A673 (cell line): Measurements from ENCODE around the gene GOLGA3. TPM values are rescaled to one million over a fixed set of nuclear protein-coding genes. Genes with fewer than 3 reads are reported as not detected.

ENCODE experiments used
- BruUV-seq: library from RNA; stranded (reverse); fragments of 400-500 nt; replicated peaks from 2 replicates; lab custom pipeline; 2021; lab: Mats Ljungman, UMichigan
- CTCF ChIA-PET: fragments of 300-600 bp; sonication (Branson Sonifier 250); formaldehyde crosslinking; loops from one replicate; lab custom pipeline; 2022; ENCODE audit warnings: antibody characterized with exemption; lab: Charles Lee
- POLR2A ChIA-PET: fragments of 300-600 bp; sonication (Branson Sonifier 250); formaldehyde crosslinking; loops from one replicate; lab custom pipeline; 2022; ENCODE audit warnings: antibody characterized with exemption; ENCODE audit not compliant: low non-redundant PET; lab: Charles Lee
- DNase-seq: peaks from one replicate; pipeline ENCODE4 v3.0.0-alpha.2; 2015; ENCODE audit warnings: low spot score
- H3K27ac ChIP-seq: fragments of 200-600 bp; sonication (generic); 2 replicates; pipeline ENCODE4 v1.5.1; 2016; ENCODE audit warnings: mixed run types, low read depth, mild to moderate bottlenecking, mixed read lengths, antibody characterized with exemption, low read length; ENCODE audit not compliant: poor library complexity, severe bottlenecking
- H3K27me3 ChIP-seq: fragments of 200-600 bp; sonication (generic); replicated peaks from 2 replicates; pipeline ENCODE4 v1.6.1; 2017; ENCODE audit warnings: mixed run types, low read depth, mild to moderate bottlenecking, mixed read lengths, antibody characterized with exemption, low read length; ENCODE audit not compliant: insufficient read depth, poor library complexity
- H3K36me3 ChIP-seq: fragments of 200-600 bp; sonication (generic); 2 replicates; pipeline ENCODE4 v1.6.1; 2016; ENCODE audit warnings: mixed run types, mild to moderate bottlenecking, mixed read lengths, antibody characterized with exemption, low read length; ENCODE audit not compliant: insufficient read depth, poor library complexity, severe bottlenecking
- H3K4me1 ChIP-seq: fragments of 200-600 bp; sonication (generic); 2 replicates; pipeline ENCODE4 v1.6.1; 2017; ENCODE audit warnings: mixed run types, mild to moderate bottlenecking, mixed read lengths, antibody characterized with exemption, low read length; ENCODE audit not compliant: insufficient read depth, poor library complexity, severe bottlenecking
- H3K4me3 ChIP-seq: fragments of 200-600 bp; sonication (generic); 2 replicates; pipeline ENCODE4 v1.5.1; 2016; ENCODE audit warnings: low read depth, mixed run types, mild to moderate bottlenecking, mixed read lengths, low read length; ENCODE audit not compliant: poor library complexity, severe bottlenecking
- H3K9me3 ChIP-seq: fragments of 200-600 bp; sonication (generic); 2 replicates; pipeline ENCODE4 v1.6.1; 2016; ENCODE audit warnings: mixed run types, low read depth, mild to moderate bottlenecking, mixed read lengths, antibody characterized with exemption, low read length; ENCODE audit not compliant: poor library complexity, severe bottlenecking
- EZH2 ChIP-seq: fragments of 200-600 bp; sonication (generic); IDR thresholded peaks from 2 replicates; pipeline ENCODE4 v1.6.1; 2017; ENCODE audit warnings: borderline replicate concordance, low read depth, mild to moderate bottlenecking, mixed read lengths, antibody characterized with exemption, low read length; ENCODE audit not compliant: poor library complexity, severe bottlenecking
- intact Hi-C: fragments of 100-400 bp; cut with micrococcal nuclease; formaldehyde crosslinking; loops from one replicate; pipeline ENCODE4 v1.10.0; 2022; ENCODE audit not compliant: unreplicated experiment
- total RNA-seq: library from RNA; stranded (reverse); gene quantifications from 2 replicates; pipeline ENCODE4 v1.2.3, GENCODE V29; 2021
- TF ChIP-seq, protein P1 (sequence below): fragments of 300-800, 200-600 bp; sonication (generic); conservative IDR thresholded peaks from 2 replicates; pipeline ENCODE4 v1.5.1; 2017; ENCODE audit warnings: low read depth, mild to moderate bottlenecking, antibody characterized with exemption, low read length, moderate library complexity, mixed read lengths

GOLGA3 gene
- total RNA-seq, 1 experiment from 2014 or later: 58.4 TPM

DNA sequence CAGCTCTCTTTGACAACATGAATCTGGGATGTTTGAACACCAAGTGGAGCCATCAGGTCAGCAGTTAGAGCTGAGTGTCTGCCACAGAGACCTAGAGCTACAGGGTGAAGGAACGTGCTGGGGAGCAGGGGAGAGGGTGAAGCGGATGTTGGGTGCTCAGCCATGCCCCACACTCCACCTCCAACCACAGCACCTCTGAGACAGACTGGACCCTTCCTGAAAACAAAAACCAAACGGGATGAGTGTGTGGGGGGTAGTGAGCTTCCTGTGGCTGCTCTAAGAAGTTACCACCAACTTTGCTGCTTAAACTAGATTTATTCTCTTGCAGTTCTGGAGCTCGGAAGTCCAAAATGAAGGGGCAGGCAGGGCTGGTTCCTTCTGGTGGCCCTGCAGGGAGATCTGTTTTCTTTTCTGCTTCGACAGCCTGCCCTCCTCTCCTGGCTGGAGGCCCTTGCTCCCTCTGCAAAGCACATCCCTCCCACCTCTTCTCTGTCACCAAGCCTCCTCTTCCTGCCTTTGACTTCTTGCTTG, 5.6 kb upstream of the GOLGA3 start:
- H3K9me3 ChIP-seq: no peaks in the 10 kb centered on the region
- no peak overlapping the region for H3K4me3 ChIP-seq
- H3K4me1 ChIP-seq: no peaks in the 10 kb centered on the region
- no peaks in the 10 kb centered on the region for H3K36me3 ChIP-seq
- BruUV-seq: no TSS peak
- intact Hi-C loops: no loop called here
- H3K27ac ChIP-seq: no peak overlapping the region
- TF ChIP-seq, protein P1, sequence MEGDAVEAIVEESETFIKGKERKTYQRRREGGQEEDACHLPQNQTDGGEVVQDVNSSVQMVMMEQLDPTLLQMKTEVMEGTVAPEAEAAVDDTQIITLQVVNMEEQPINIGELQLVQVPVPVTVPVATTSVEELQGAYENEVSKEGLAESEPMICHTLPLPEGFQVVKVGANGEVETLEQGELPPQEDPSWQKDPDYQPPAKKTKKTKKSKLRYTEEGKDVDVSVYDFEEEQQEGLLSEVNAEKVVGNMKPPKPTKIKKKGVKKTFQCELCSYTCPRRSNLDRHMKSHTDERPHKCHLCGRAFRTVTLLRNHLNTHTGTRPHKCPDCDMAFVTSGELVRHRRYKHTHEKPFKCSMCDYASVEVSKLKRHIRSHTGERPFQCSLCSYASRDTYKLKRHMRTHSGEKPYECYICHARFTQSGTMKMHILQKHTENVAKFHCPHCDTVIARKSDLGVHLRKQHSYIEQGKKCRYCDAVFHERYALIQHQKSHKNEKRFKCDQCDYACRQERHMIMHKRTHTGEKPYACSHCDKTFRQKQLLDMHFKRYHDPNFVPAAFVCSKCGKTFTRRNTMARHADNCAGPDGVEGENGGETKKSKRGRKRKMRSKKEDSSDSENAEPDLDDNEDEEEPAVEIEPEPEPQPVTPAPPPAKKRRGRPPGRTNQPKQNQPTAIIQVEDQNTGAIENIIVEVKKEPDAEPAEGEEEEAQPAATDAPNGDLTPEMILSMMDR: no peak
- no peak for TF ChIP-seq EZH2
- H3K27me3 ChIP-seq: no peaks in the 10 kb centered on the region
- DNase-seq: no peak
- ChIA-PET CTCF (no interaction called here), POLR2A (no interaction called here)

DNA sequence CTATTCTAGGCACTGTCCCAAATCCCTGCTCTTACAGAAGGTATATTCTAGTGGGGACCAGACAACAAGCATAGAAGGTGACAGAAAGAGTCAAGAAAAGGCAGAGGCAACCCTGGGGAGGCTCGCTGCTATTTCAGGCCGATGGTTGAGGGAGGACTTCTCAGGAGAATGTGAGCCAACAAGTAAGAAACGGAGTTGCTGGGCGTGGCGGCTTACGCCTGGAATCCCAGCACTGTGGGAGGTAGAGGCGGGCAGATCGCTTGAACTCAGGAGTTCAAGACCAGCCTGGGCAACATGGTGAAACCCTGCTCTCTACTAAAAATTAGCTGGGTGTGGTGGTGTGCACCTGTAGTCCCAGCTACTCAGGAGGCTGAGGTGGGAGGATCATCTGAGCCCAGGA, 4.7 kb upstream of the GOLGA3 start:
- no peaks in the 10 kb centered on the region for H3K27me3 ChIP-seq
- ChIA-PET POLR2A (no interaction called here), CTCF (no interaction called here)
- no peak overlapping the region for H3K27ac ChIP-seq
- H3K4me1 ChIP-seq: no peaks in the 10 kb centered on the region
- BruUV-seq: no TSS peak
- H3K36me3 ChIP-seq: no peaks in the 10 kb centered on the region
- H3K4me3 ChIP-seq: no peak overlapping the region
- TF ChIP-seq, protein P1: no peak
- TF ChIP-seq EZH2: no peak
- intact Hi-C loops: no loop called here
- no peaks in the 10 kb centered on the region for H3K9me3 ChIP-seq
- DNase-seq: no peak

DNA sequence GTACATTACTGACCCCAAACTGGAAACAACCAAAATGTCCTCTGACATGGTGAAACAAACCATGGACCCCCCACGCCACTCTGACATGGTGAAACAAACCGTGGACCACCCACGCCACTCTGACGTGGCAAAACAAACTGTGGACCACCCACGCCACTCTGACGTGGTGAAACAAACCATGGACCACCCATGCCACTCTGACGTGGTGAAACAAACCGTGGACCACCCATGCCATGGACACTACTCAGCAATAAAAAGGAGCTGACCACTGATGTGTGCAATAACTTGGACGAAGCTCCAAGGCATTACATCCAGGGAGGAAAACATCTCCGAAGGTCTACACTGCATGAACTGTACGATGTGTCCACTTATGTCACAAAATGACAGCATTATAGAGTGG, 3.1 kb upstream of the GOLGA3 start:
- no TSS peak for BruUV-seq
- H3K4me3 ChIP-seq: no peak overlapping the region
- TF ChIP-seq EZH2: no peak
- TF ChIP-seq, protein P1: no peak
- H3K9me3 ChIP-seq: no peaks in the 10 kb centered on the region
- ChIA-PET CTCF (no interaction called here), POLR2A (interaction anchor here (0.6 kb wide), 1 partner anchor 213 kb away, joined by 3 read pairs; no protein-coding TSS in a partner anchor)
- H3K27ac ChIP-seq: no peak overlapping the region
- no peaks in the 10 kb centered on the region for H3K4me1 ChIP-seq
- DNase-seq: no peak
- peaks cover under 1% of the 10 kb centered on the region for H3K36me3 ChIP-seq
- intact Hi-C loops: no loop called here
- H3K27me3 ChIP-seq: no peaks in the 10 kb centered on the region
